HepG2 (cell line): ENCODE measurements around the gene GLI3. TPM values are rescaled to one million over a fixed set of nuclear protein-coding genes. Genes with fewer than 3 reads are reported as not detected.

ENCODE experiments used
- ATAC-seq: fragments of 200-7000 bp; cut with Tn5 transposase; 3 replicates; pipeline ENCODE4 v1.9.1; 2020; ENCODE audit warnings: mild to moderate bottlenecking, moderate library complexity
- Bru-seq: library from RNA; stranded (reverse); fragments of 400-500 nt; gene quantifications from one replicate; lab custom pipeline; 2021; lab: Mats Ljungman, UMichigan
- BruChase-seq, 2 experiments: library from RNA; stranded (reverse); fragments of 400-500 nt; gene quantifications; one replicate each; lab custom pipeline; 2021; lab: Mats Ljungman, UMichigan
- BruUV-seq: library from RNA; stranded (reverse); fragments of 400-500 nt; replicated peaks from 2 replicates; lab custom pipeline; 2021; lab: Mats Ljungman, UMichigan
- CTCF ChIA-PET: fragments of 300-600 bp; formaldehyde crosslinking; extraction: SDS; loops from one replicate; lab custom pipeline; 2021; ENCODE audit warnings: low total read pairs, inconsistent platforms, low intra/inter-chr PET ratio; lab: Yijun Ruan, JAX
- POLR2A ChIA-PET: fragments of 350-600 bp; sonication (Branson Sonifier 250); formaldehyde crosslinking; loops from one replicate; lab custom pipeline; 2020; ENCODE audit warnings: antibody characterized with exemption, inconsistent platforms; lab: Yijun Ruan, JAX
- DNase-seq: peaks from one replicate; pipeline ENCODE4 v3.0.0-alpha.2; 2015; ENCODE audit warnings: low spot score
- FAIRE-seq: peaks from 3 replicates; lab custom pipeline; 2011; peaks lifted over from hg19 to GRCh38; lab: Jason Lieb, UNC
- H2AFZ ChIP-seq: one replicate; pipeline ENCODE4 v1.6.1; 2011; ENCODE audit warnings: low read length, inconsistent platforms
- H3K27ac ChIP-seq: fragments of 300-600 bp; 3 replicates; pipeline ENCODE4 v1.8.0; 2011; ENCODE audit warnings: mixed run types, mild to moderate bottlenecking, mixed read lengths, low read length, inconsistent platforms; ENCODE audit not compliant: insufficient read depth; ENCODE audit errors: extremely low read length
- H3K27me3 ChIP-seq, 2 experiments: fragments of 200-600 bp in 1 of 2; 2 replicates in 1 of 2; 3 replicates in 1 of 2; pipeline versions ENCODE4 v1.6.0 to v1.8.0; 2011; ENCODE audit warnings: low read length in 2 of 2, mild to moderate bottlenecking in 2 of 2, moderate library complexity in 2 of 2, inconsistent platforms in 1 of 2; ENCODE audit not compliant: insufficient read depth in 2 of 2, control insufficient read depth in 1 of 2
- H3K36me3 ChIP-seq, 2 experiments: fragments of 200-600 bp in 1 of 2; replicated peaks in 1 of 2; 2 replicates in 1 of 2; 3 replicates in 1 of 2; pipeline versions ENCODE4 v1.5.1 to v1.8.0; 2011; ENCODE audit warnings: low read length in 2 of 2, inconsistent platforms in 1 of 2; ENCODE audit not compliant: insufficient read depth in 2 of 2, control insufficient read depth in 1 of 2
- H3K4me1 ChIP-seq: 2 replicates; pipeline ENCODE4 v1.5.1; 2012; ENCODE audit warnings: low read length, inconsistent platforms; ENCODE audit not compliant: insufficient read depth
- H3K4me2 ChIP-seq: 2 replicates; pipeline ENCODE4 v1.6.0; 2011; ENCODE audit warnings: low read depth, low read length, inconsistent platforms
- H3K4me3 ChIP-seq, 3 experiments: fragments of 200-600 bp in 1 of 3; sonication (generic), shearing (Covaris generic) in 1 of 3; replicated peaks in 1 of 3; 2 replicates each; pipeline ENCODE4 v1.5.1; 2011 to 2016; ENCODE audit warnings: low read length in 3 of 3, inconsistent platforms in 2 of 3, low read depth in 2 of 3, mild to moderate bottlenecking in 2 of 3, control low read depth in 1 of 3, mixed read lengths in 1 of 3; ENCODE audit not compliant: insufficient read depth in 1 of 3
- H3K79me2 ChIP-seq: one replicate; pipeline ENCODE4 v1.6.1; 2011; ENCODE audit warnings: low read length, inconsistent platforms; ENCODE audit not compliant: insufficient read depth
- H3K9ac ChIP-seq: 2 replicates; pipeline ENCODE4 v1.6.0; 2011; ENCODE audit warnings: mild to moderate bottlenecking, low read depth, low read length, inconsistent platforms; ENCODE audit not compliant: insufficient read depth
- H3K9me3 ChIP-seq: 2 replicates; pipeline ENCODE4 v1.5.1; 2012; ENCODE audit warnings: mild to moderate bottlenecking, low read length
- H4K20me1 ChIP-seq: 2 replicates; pipeline ENCODE4 v1.6.0; 2011; ENCODE audit warnings: inconsistent platforms, mild to moderate bottlenecking, low read length, moderate library complexity; ENCODE audit not compliant: insufficient read depth
- GATAD2A ChIP-seq: IDR thresholded peaks from 2 replicates; pipeline ENCODE4 v1.6.1; 2016
- HHEX ChIP-seq: IDR thresholded peaks from 2 replicates; pipeline ENCODE4 v1.6.1; 2016; ENCODE audit warnings: control low read depth
- MEIS2 ChIP-seq: sonication (generic); formaldehyde crosslinking; IDR thresholded peaks from 2 replicates; pipeline ENCODE4 v1.9.0; 2021; ENCODE audit warnings: mild to moderate bottlenecking, missing genetic modification reagents
- NFYB ChIP-seq: sonication (generic); formaldehyde crosslinking; IDR thresholded peaks from 2 replicates; pipeline ENCODE4 v1.4.0; 2020; ENCODE audit warnings: missing genetic modification reagents
- POGZ ChIP-seq: sonication (generic); formaldehyde crosslinking; IDR thresholded peaks from 2 replicates; pipeline ENCODE4 v1.4.0; 2020; ENCODE audit warnings: mild to moderate bottlenecking, missing genetic modification reagents
- SIN3A ChIP-seq: IDR thresholded peaks from 2 replicates; pipeline ENCODE4 v1.6.1; 2011; ENCODE audit warnings: low read depth, mild to moderate bottlenecking, control low read depth, low read length, borderline replicate concordance
- SIX4 ChIP-seq: sonication (generic); formaldehyde crosslinking; IDR thresholded peaks from 2 replicates; pipeline ENCODE4 v1.4.0; 2020; ENCODE audit warnings: missing genetic modification reagents
- ZBTB10 ChIP-seq: sonication (generic); formaldehyde crosslinking; IDR thresholded peaks from 2 replicates; pipeline ENCODE4 v1.4.0; 2020; ENCODE audit warnings: missing genetic modification reagents, borderline replicate concordance
- ZMYM2 ChIP-seq: sonication (generic); formaldehyde crosslinking; IDR thresholded peaks from 2 replicates; pipeline ENCODE4 v1.8.0; 2022; ENCODE audit warnings: mild to moderate bottlenecking, missing genetic modification reagents
- WGBS: methylation state at CpG from one replicate; pipeline ENCODE4 v1.1.6; 2017; ENCODE audit warnings: low lambda C conversion rate; 5-methylcytosine and 5-hydroxymethylcytosine counted together
- in situ Hi-C: cut with HindIII; loops from 2 replicates; pipeline ENCODE4 v1.10.0; 2017; ENCODE audit warnings: low pct_unique_long_range_greater_than_20kb; ENCODE audit not compliant: extremely low pct_ligation_motif_present
- intact Hi-C: fragments of 100-400 bp; cut with micrococcal nuclease; formaldehyde crosslinking; loops from one replicate; pipeline ENCODE4 v1.10.0; 2022; ENCODE audit not compliant: unreplicated experiment
- long read RNA-seq, 2 experiments: library from RNA in 1 of 2; library from polyadenylated mRNA in 1 of 2; stranded (forward) in 1 of 2; unstranded in 1 of 2; transcript quantifications; one replicate each; pipeline ENCODE4 v2.0.0, GENCODE V29; 2019 to 2022
- polyA minus RNA-seq, 3 experiments: library from RNA; depleted of rRNA, polyadenylated mRNA; stranded (reverse); fragments of >200 nt; gene quantifications; 2 replicates each; pipeline ENCODE4 v1.2.3, GENCODE V29; 2011; ENCODE audit warnings: low replicate concordance in 1 of 3
- polyA plus RNA-seq, 8 experiments: library from polyadenylated mRNA; depleted of rRNA in 3 of 8; stranded (reverse) in 7 of 8; unstranded in 1 of 8; fragments of >200 nt; fragmentation: Illumina TruSeq in 4 of 8; extraction: Trizol in 4 of 8; gene quantifications; 2 replicates each; pipeline versions ENCODE4 v1.2.1 to v1.2.3, GENCODE V29; 2011 to 2016; ENCODE audit warnings: low read depth in 4 of 8, missing spikeins in 1 of 8, mixed read lengths in 1 of 8; ENCODE audit not compliant: insufficient read depth in 1 of 8
- total RNA-seq, 5 experiments: library from RNA; depleted of rRNA; stranded (reverse); fragments of >200 nt; fragmentation: Illumina TruSeq; extraction: Trizol; gene quantifications; 2 replicates each; pipeline ENCODE4 v1.2.3, GENCODE V29; 2016; ENCODE audit warnings: low read depth in 1 of 5
- TF ChIP-seq, protein P1 (sequence below): sonication (generic); formaldehyde crosslinking; IDR thresholded peaks from 2 replicates; pipeline ENCODE4 v1.9.0; 2021; ENCODE audit warnings: mild to moderate bottlenecking, missing genetic modification reagents

Gene GLI3
- not detected in 2 replicates for total RNA-seq (2016; rRNA removed; fragmentation: Illumina TruSeq; extraction: Trizol)
- not detected in 2 replicates for total RNA-seq (2016; cell fraction: cytosol; rRNA removed; fragmentation: Illumina TruSeq; extraction: Trizol; ENCODE audit: low read depth)
- not detected in 2 replicates for total RNA-seq (2016; cell fraction: insoluble cytoplasmic fraction; rRNA removed; fragmentation: Illumina TruSeq; extraction: Trizol)
- total RNA-seq (2016; cell fraction: membrane; rRNA removed; fragmentation: Illumina TruSeq; extraction: Trizol), result not detected in 2 replicates
- not detected in 2 replicates for total RNA-seq (2016; cell fraction: nucleus; rRNA removed; fragmentation: Illumina TruSeq; extraction: Trizol)
- not detected in 2 replicates for polyA plus RNA-seq (2011; rRNA removed)
- not detected in 2 replicates for polyA plus RNA-seq (2011; cell fraction: cytosol; rRNA removed)
- polyA plus RNA-seq (2011; cell fraction: nucleus; rRNA removed), result not detected in 2 replicates
- not detected in 2 replicates for polyA plus RNA-seq (2012)
- not detected in 2 replicates for polyA plus RNA-seq (2016; cell fraction: cytosol; fragmentation: Illumina TruSeq; extraction: Trizol; ENCODE audit: low read depth)
- not detected in 2 replicates for polyA plus RNA-seq (2016; cell fraction: insoluble cytoplasmic fraction; fragmentation: Illumina TruSeq; extraction: Trizol; ENCODE audit: low read depth)
- polyA plus RNA-seq (2016; cell fraction: membrane; fragmentation: Illumina TruSeq; extraction: Trizol; ENCODE audit: low read depth), result not detected in 2 replicates
- not detected in 2 replicates for polyA plus RNA-seq (2016; cell fraction: nucleus; fragmentation: Illumina TruSeq; extraction: Trizol; ENCODE audit: insufficient read depth, low read depth)
- polyA minus RNA-seq (2011; rRNA and poly(A)+ RNA removed; ENCODE audit: low replicate concordance), result 1.8 TPM in 1 of 2 replicates, not detected in the other
- polyA minus RNA-seq (2011; cell fraction: cytosol; rRNA and poly(A)+ RNA removed), result not detected in 2 replicates
- polyA minus RNA-seq (2011; cell fraction: nucleus; rRNA and poly(A)+ RNA removed), result not detected in 2 replicates
- percentile 9 among the genes with signal in this experiment for Bru-seq, nascent RNA
- BruChase-seq, experiment 1, labeled RNA remaining after a 6-hour chase, result percentile 8 among the genes with signal in this experiment
- percentile 8 among the genes with signal in this experiment for BruChase-seq, experiment 2, labeled RNA remaining after a 2-hour chase
- long read RNA-seq, experiment 1, result 0 reads
- long read RNA-seq, experiment 2, result 0 reads

GRCh38 chr7:42236976-42237810 is at the start of gene GLI3:
Gene GLI3 (minus strand): TSS chr7:42237209. CDS start chr7:42223253, 13,956 bp downstream.
- H3K9me3 ChIP-seq, result no peaks in the 10 kb centered on the region
- intact Hi-C loops, result no loop called here
- H3K36me3 ChIP-seq, result no peaks in the 10 kb centered on the region
- H3K4me2 ChIP-seq, result peak within 1 kb of the TSS; percentile 69
- 1% methylated on average over 36 of the region's 92 CpGs for WGBS
- no peaks in the 10 kb centered on the region; the same call in 1 of the 2 replicates for H3K4me1 ChIP-seq
- no peaks in the 10 kb centered on the region for H3K79me2 ChIP-seq
- no peaks in the 10 kb centered on the region for H4K20me1 ChIP-seq
- in situ Hi-C loops, result no loop called here
- peaks cover 4 to 56% of the 10 kb centered on the region in 2 experiments; a peak in 4 of 5 replicates for H3K27me3 ChIP-seq
- H3K9ac ChIP-seq, result no peak within 1 kb of the TSS
- H3K27ac ChIP-seq, result no peak within 1 kb of the TSS
- peak; percentile 80 for ATAC-seq
- H2AFZ ChIP-seq, result no peak within 1 kb of the TSS
- FAIRE-seq, result no peak
- ChIA-PET CTCF (no interaction called here), POLR2A (no interaction called here)
- BruUV-seq, result no TSS peak
- no peak for DNase-seq
- peak within 1 kb of the TSS; percentile 34 to 60 (median 47); a peak in 4 of 6 replicates for H3K4me3 ChIP-seq
- TF ChIP-seq ZMYM2 (CRISPR knock-in tag), result no peak
- peak; percentile 74; the same call in 1 of the 2 replicates for TF ChIP-seq SIX4 (CRISPR knock-in tag)
- TF ChIP-seq GATAD2A (CRISPR knock-in tag), result no peak
- TF ChIP-seq, protein P1, sequence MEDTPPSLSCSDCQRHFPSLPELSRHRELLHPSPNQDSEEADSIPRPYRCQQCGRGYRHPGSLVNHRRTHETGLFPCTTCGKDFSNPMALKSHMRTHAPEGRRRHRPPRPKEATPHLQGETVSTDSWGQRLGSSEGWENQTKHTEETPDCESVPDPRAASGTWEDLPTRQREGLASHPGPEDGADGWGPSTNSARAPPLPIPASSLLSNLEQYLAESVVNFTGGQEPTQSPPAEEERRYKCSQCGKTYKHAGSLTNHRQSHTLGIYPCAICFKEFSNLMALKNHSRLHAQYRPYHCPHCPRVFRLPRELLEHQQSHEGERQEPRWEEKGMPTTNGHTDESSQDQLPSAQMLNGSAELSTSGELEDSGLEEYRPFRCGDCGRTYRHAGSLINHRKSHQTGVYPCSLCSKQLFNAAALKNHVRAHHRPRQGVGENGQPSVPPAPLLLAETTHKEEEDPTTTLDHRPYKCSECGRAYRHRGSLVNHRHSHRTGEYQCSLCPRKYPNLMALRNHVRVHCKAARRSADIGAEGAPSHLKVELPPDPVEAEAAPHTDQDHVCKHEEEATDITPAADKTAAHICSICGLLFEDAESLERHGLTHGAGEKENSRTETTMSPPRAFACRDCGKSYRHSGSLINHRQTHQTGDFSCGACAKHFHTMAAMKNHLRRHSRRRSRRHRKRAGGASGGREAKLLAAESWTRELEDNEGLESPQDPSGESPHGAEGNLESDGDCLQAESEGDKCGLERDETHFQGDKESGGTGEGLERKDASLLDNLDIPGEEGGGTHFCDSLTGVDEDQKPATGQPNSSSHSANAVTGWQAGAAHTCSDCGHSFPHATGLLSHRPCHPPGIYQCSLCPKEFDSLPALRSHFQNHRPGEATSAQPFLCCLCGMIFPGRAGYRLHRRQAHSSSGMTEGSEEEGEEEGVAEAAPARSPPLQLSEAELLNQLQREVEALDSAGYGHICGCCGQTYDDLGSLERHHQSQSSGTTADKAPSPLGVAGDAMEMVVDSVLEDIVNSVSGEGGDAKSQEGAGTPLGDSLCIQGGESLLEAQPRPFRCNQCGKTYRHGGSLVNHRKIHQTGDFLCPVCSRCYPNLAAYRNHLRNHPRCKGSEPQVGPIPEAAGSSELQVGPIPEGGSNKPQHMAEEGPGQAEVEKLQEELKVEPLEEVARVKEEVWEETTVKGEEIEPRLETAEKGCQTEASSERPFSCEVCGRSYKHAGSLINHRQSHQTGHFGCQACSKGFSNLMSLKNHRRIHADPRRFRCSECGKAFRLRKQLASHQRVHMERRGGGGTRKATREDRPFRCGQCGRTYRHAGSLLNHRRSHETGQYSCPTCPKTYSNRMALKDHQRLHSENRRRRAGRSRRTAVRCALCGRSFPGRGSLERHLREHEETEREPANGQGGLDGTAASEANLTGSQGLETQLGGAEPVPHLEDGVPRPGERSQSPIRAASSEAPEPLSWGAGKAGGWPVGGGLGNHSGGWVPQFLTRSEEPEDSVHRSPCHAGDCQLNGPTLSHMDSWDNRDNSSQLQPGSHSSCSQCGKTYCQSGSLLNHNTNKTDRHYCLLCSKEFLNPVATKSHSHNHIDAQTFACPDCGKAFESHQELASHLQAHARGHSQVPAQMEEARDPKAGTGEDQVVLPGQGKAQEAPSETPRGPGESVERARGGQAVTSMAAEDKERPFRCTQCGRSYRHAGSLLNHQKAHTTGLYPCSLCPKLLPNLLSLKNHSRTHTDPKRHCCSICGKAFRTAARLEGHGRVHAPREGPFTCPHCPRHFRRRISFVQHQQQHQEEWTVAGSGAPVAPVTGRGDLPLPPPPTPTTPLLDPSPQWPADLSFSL (CRISPR knock-in tag), result no peak
- TF ChIP-seq SIN3A, result no peak
- TF ChIP-seq ZBTB10, result peak; percentile 9; the same call in 1 of the 2 replicates
- no peak for TF ChIP-seq POGZ (CRISPR knock-in tag)
- TF ChIP-seq HHEX (CRISPR knock-in tag), result no peak
- TF ChIP-seq MEIS2 (CRISPR knock-in tag), result no peak
- no peak for TF ChIP-seq NFYB (CRISPR knock-in tag)
